ENCODE results near the gene ORM2. TPM values are rescaled to one million over a fixed set of nuclear protein-coding genes. Genes with fewer than 3 reads are reported as not detected.

Gene ORM2
- total RNA-seq, 4 donors from 2014 or later: not detected

- H3K27me3 ChIP-seq: no peaks in the 10 kb centered on the region
- no peak overlapping the region for H3K27ac ChIP-seq
- no peak overlapping the region for H3K4me3 ChIP-seq
- no peaks in the 10 kb centered on the region for H3K4me1 ChIP-seq
- DNase-seq: no peak
- H3K36me3 ChIP-seq: peaks cover 0 to 99% (median 4%) of the 10 kb centered on the region in 3 donors
- no peaks in the 10 kb centered on the region for H3K9me3 ChIP-seq
- TF ChIP-seq, protein P1, sequence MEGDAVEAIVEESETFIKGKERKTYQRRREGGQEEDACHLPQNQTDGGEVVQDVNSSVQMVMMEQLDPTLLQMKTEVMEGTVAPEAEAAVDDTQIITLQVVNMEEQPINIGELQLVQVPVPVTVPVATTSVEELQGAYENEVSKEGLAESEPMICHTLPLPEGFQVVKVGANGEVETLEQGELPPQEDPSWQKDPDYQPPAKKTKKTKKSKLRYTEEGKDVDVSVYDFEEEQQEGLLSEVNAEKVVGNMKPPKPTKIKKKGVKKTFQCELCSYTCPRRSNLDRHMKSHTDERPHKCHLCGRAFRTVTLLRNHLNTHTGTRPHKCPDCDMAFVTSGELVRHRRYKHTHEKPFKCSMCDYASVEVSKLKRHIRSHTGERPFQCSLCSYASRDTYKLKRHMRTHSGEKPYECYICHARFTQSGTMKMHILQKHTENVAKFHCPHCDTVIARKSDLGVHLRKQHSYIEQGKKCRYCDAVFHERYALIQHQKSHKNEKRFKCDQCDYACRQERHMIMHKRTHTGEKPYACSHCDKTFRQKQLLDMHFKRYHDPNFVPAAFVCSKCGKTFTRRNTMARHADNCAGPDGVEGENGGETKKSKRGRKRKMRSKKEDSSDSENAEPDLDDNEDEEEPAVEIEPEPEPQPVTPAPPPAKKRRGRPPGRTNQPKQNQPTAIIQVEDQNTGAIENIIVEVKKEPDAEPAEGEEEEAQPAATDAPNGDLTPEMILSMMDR (IDR thresholded peaks at IDR 0.05): no peak
- TF ChIP-seq POLR2A (IDR thresholded peaks at IDR 0.05): no peak
Measured at GRCh38 chr9:114341152-114341830, 11.6 kb downstream of the ORM2 start.

DNA sequence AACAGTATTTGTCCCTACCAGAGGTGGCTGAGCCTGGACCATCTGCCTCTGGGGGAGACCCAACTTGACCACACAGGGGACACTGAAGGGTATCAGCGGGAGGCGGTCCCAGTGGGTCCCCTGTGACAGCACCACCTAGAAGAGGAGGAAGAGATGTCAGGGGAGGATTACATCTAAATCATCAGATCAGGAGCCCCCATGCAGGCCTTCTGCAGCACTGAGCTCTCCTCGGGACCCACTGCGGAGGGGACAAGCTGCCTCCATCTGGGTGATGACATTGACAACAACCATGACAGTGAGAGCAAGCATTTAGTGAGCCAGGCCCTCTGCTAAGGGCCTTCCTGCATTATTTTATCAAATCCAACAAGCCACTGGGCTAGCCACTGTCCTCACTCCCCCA lies 12.3 kb downstream of the ORM2 start:
- DNase-seq: no peak
- H3K27me3 ChIP-seq: no peaks in the 10 kb centered on the region
- no peak overlapping the region for H3K27ac ChIP-seq
- no peak overlapping the region for H3K4me3 ChIP-seq
- H3K36me3 ChIP-seq: peaks cover 0 to 99% (median 4%) of the 10 kb centered on the region in 3 donors
- H3K9me3 ChIP-seq: no peaks in the 10 kb centered on the region
- no peaks in the 10 kb centered on the region for H3K4me1 ChIP-seq
- TF ChIP-seq, protein P1 (IDR thresholded peaks at IDR 0.05): no peak
- no peak for TF ChIP-seq POLR2A (IDR thresholded peaks at IDR 0.05)

- TF ChIP-seq POLR2A (IDR thresholded peaks at IDR 0.05): no peak
- TF ChIP-seq, protein P1 (IDR thresholded peaks at IDR 0.05): no peak
- no peak overlapping the region for H3K4me3 ChIP-seq
- no peaks in the 10 kb centered on the region for H3K4me1 ChIP-seq
Measured at GRCh38 chr9:114342755-114343440, 13.2 kb downstream of the ORM2 start.

DNA sequence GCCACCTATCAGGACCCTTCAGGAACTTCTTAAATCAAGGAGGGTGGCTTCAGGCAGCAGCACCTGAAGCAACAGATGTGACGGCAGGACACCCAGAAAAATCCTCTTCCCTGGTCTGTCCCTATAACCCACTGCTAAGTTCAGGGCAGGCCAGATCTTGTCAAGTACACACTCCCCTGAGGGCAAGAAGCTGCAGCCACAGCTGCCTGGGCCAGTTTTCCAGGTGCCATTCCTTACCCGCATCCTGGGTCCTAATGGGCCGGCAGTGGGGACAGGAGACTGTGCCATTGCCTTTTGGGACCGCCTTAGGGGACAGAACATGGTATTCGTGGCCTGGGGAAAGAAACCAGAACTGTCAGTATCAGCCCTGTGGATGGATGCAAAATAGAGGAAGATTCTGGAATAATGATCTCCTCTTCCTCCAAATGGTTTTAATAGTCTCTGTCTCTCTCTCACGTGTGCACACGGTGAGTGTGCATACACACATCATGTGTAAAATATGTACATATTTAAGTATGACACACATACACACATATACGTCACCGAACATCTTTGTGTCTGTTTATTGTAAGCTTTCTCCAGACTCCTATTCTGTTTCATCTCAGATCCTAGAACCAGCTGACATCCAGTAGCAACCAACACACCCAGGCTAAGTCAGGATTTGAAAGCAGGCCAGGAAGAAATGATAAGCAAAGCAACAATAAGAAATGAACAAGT lies 14.0 kb downstream of the ORM2 start:
- DNase-seq: no peak
- Histone ChIP-seq H3K9me3 (no peaks in the 10 kb centered on the region), H3K27me3 (no peaks in the 10 kb centered on the region), H3K27ac (peak overlapping the region in 1 of 4 donors; percentile 59), H3K4me1 (peaks cover 0 to 6% (median 2%) of the 10 kb centered on the region in 4 donors), H3K36me3 (peaks cover 0 to 99% (median 7%) of the 10 kb centered on the region in 3 donors), H3K4me3 (no peak overlapping the region)
- TF ChIP-seq POLR2A (IDR thresholded peaks at IDR 0.05): no peak
- TF ChIP-seq, protein P1 (IDR thresholded peaks at IDR 0.05): no peak

More at GRCh38 chr9:114342755-114343440, 13.2 kb downstream of the ORM2 start:
- no peak for DNase-seq
- no peaks in the 10 kb centered on the region for H3K9me3 ChIP-seq
- H3K27me3 ChIP-seq: no peaks in the 10 kb centered on the region
- H3K36me3 ChIP-seq: peaks cover 0 to 99% (median 4%) of the 10 kb centered on the region in 3 donors
- H3K27ac ChIP-seq: no peak overlapping the region

DNA sequence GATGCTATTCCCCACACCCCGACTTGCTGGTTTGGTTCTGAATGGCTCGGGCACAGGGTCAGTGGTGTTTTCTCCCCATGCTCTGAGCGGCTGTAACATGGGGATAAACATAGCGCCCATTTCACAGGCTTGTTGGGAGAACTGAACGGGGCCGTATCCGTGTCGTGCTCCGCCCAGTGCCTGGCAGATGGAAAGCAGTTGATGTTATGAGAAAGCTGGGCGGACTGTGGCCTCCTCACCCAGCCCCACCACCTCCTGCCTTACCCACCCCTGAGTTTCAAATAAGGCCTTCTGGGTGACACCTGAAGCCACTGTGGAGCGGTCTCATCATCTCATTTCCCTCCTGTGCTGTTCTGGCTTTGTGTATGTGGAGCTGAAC lies 14.5 kb downstream of the ORM2 start:
- TF ChIP-seq, protein P1 (IDR thresholded peaks at IDR 0.05): no peak
- no peak for TF ChIP-seq POLR2A (IDR thresholded peaks at IDR 0.05)
- no peaks in the 10 kb centered on the region for H3K27me3 ChIP-seq
- H3K4me3 ChIP-seq: no peak overlapping the region
- no peaks in the 10 kb centered on the region for H3K9me3 ChIP-seq
- no peak for DNase-seq
- H3K27ac ChIP-seq: peak overlapping the region in 1 of 4 donors; percentile 38
- H3K4me1 ChIP-seq: peaks cover 0 to 10% (median 3%) of the 10 kb centered on the region in 4 donors
- peaks cover 0 to 97% (median 7%) of the 10 kb centered on the region in 3 donors for H3K36me3 ChIP-seq

Measured in Peyer's patch (tissue), 4 donors.